ENCODE data around the gene RASGRF2. TPM values are rescaled to one million over a fixed set of nuclear protein-coding genes. Genes with fewer than 3 reads are reported as not detected.

The RASGRF2 gene
- total and polyA plus RNA-seq, 8 donors: 0.63 to 9.0 (median 4.0) TPM

GRCh38 chr5:80936881-80937280, 23.3 kb upstream of the RASGRF2 start:
- WGBS, 5 donors: 83 to 92% (median 89%) methylated on average over 3 of the region's 3 CpGs
- no peak for DNase-seq
- H3K4me3 ChIP-seq: no peak overlapping the region
- no peak overlapping the region for H3K27ac ChIP-seq
- no peaks in the 10 kb centered on the region for H3K4me1 ChIP-seq
- TF ChIP-seq CTCF (IDR thresholded peaks at IDR 0.05) (no peak), POLR2A (IDR thresholded peaks at IDR 0.05) (no peak), POLR2AphosphoS5 (IDR thresholded peaks at IDR 0.05) (no peak), EP300 (IDR thresholded peaks at IDR 0.05) (no peak)
- no peaks in the 10 kb centered on the region for H3K36me3 ChIP-seq
- intact Hi-C loops (cut with DNase I; ENCODE audit: low total_unique reads): no loop called here
- H3K9me3 ChIP-seq: no peaks in the 10 kb centered on the region
- H3K27me3 ChIP-seq: no peaks in the 10 kb centered on the region

GRCh38 chr5:80937584-80938356, 22.4 kb upstream of the RASGRF2 start:
- WGBS, 5 donors: 75 to 85% (median 79%) methylated on average over 9 of the region's 9 CpGs
- Histone ChIP-seq H3K36me3 (no peaks in the 10 kb centered on the region), H3K9me3 (no peaks in the 10 kb centered on the region), H3K27ac (no peak overlapping the region), H3K4me1 (no peaks in the 10 kb centered on the region), H3K27me3 (no peaks in the 10 kb centered on the region), H3K4me3 (no peak overlapping the region)
- no peak for DNase-seq
- intact Hi-C loops (cut with DNase I; ENCODE audit: low total_unique reads): no loop called here
- TF ChIP-seq POLR2A (IDR thresholded peaks at IDR 0.05) (no peak), CTCF (IDR thresholded peaks at IDR 0.05) (no peak), POLR2AphosphoS5 (IDR thresholded peaks at IDR 0.05) (no peak), EP300 (IDR thresholded peaks at IDR 0.05) (no peak)

GRCh38 chr5:80941496-80941895, 18.7 kb upstream of the RASGRF2 start:
- intact Hi-C loops (cut with DNase I; ENCODE audit: low total_unique reads): no loop called here
- no peaks in the 10 kb centered on the region for H3K36me3 ChIP-seq
- WGBS, 5 donors: 62 to 100% (median 89%) methylated on average over 1 of the region's 1 CpG
- no peaks in the 10 kb centered on the region for H3K27me3 ChIP-seq
- H3K27ac ChIP-seq: no peak overlapping the region
- DNase-seq: no peak
- H3K4me3 ChIP-seq: no peak overlapping the region
- H3K9me3 ChIP-seq: peaks cover 0 to 4% (median 0%) of the 10 kb centered on the region in 4 donors
- no peaks in the 10 kb centered on the region for H3K4me1 ChIP-seq
- TF ChIP-seq POLR2AphosphoS5 (IDR thresholded peaks at IDR 0.05) (no peak), POLR2A (IDR thresholded peaks at IDR 0.05) (no peak), CTCF (IDR thresholded peaks at IDR 0.05) (no peak), EP300 (IDR thresholded peaks at IDR 0.05) (no peak)

- TF ChIP-seq POLR2A (IDR thresholded peaks at IDR 0.05): no peak
- no peak for TF ChIP-seq CTCF (IDR thresholded peaks at IDR 0.05)
- TF ChIP-seq EP300 (IDR thresholded peaks at IDR 0.05): no peak
- TF ChIP-seq POLR2AphosphoS5 (IDR thresholded peaks at IDR 0.05): no peak
- Histone ChIP-seq H3K9me3 (peaks cover 0 to 6% (median 2%) of the 10 kb centered on the region in 4 donors), H3K36me3 (no peaks in the 10 kb centered on the region), H3K27ac (no peak overlapping the region), H3K4me3 (no peak overlapping the region), H3K27me3 (peaks cover 0 to 37% (median 0%) of the 10 kb centered on the region in 3 donors), H3K4me1 (no peaks in the 10 kb centered on the region)
- no peak for DNase-seq
- WGBS, 5 donors: 77 to 87% (median 80%) methylated on average over 5 of the region's 5 CpGs
- intact Hi-C loops (cut with DNase I; ENCODE audit: low total_unique reads): no loop called here
Observed at GRCh38 chr5:80951366-80951765, 8.8 kb upstream of the RASGRF2 start.
